HG03565 (cell line): Measurements from ENCODE around the gene IL1RAPL1.

ENCODE experiments used
- ATAC-seq: cut with Tn5 transposase; IDR thresholded peaks from one replicate; pipeline ENCODE4 v1.9.1; 2021; ENCODE audit warnings: mild to moderate bottlenecking, moderate library complexity; ENCODE audit not compliant: unreplicated experiment

IL1RAPL1 gene

GRCh38 chrX:29699239-29699638 lies 1112.0 kb downstream of the IL1RAPL1 start:
- no peak for ATAC-seq

GRCh38 chrX:29707088-29707487 lies 1119.8 kb downstream of the IL1RAPL1 start:
- ATAC-seq = no peak

GRCh38 chrX:29721152-29721551 lies 1133.9 kb downstream of the IL1RAPL1 start:
- ATAC-seq = no peak

- no peak for ATAC-seq
These were observed 1137.1 kb downstream of the IL1RAPL1 start for GRCh38 chrX:29724316-29724715.

- ATAC-seq = no peak
These were observed 1139.6 kb downstream of the IL1RAPL1 start for GRCh38 chrX:29726811-29727210.

GRCh38 chrX:29728639-29729038 lies 1141.4 kb downstream of the IL1RAPL1 start:
- no peak for ATAC-seq

GRCh38 chrX:29744966-29745365 lies 1157.7 kb downstream of the IL1RAPL1 start:
- ATAC-seq = no peak

- ATAC-seq = no peak
These were observed 1159.1 kb downstream of the IL1RAPL1 start for GRCh38 chrX:29746326-29746725.

GRCh38 chrX:29762006-29762405 lies 1174.8 kb downstream of the IL1RAPL1 start:
- no peak for ATAC-seq

GRCh38 chrX:29775890-29776289 lies 1188.6 kb downstream of the IL1RAPL1 start:
- no peak for ATAC-seq

- ATAC-seq = no peak
These were observed 1200.4 kb downstream of the IL1RAPL1 start for GRCh38 chrX:29787656-29788055.

GRCh38 chrX:29788991-29789699 lies 1201.9 kb downstream of the IL1RAPL1 start:
- no peak for ATAC-seq

- ATAC-seq = no peak
These were observed 1205.1 kb downstream of the IL1RAPL1 start for GRCh38 chrX:29792335-29792734.

- ATAC-seq = no peak
These were observed 1209.9 kb downstream of the IL1RAPL1 start for GRCh38 chrX:29797156-29797555.

- ATAC-seq = no peak
These were observed 1211.2 kb downstream of the IL1RAPL1 start for GRCh38 chrX:29798469-29798868.

- no peak for ATAC-seq
These were observed 1225.9 kb downstream of the IL1RAPL1 start for GRCh38 chrX:29813174-29813573.

- ATAC-seq = no peak
These were observed 1237.1 kb downstream of the IL1RAPL1 start for GRCh38 chrX:29824176-29824906.

GRCh38 chrX:29826742-29827141 lies 1239.5 kb downstream of the IL1RAPL1 start:
- no peak for ATAC-seq

- no peak for ATAC-seq
These were observed 1247.1 kb downstream of the IL1RAPL1 start for GRCh38 chrX:29834311-29834710.

GRCh38 chrX:29834764-29835163 lies 1247.5 kb downstream of the IL1RAPL1 start:
- ATAC-seq = no peak

GRCh38 chrX:29841750-29842149 lies 1254.5 kb downstream of the IL1RAPL1 start:
- no peak for ATAC-seq

GRCh38 chrX:29842552-29842951 lies 1255.3 kb downstream of the IL1RAPL1 start:
- ATAC-seq = no peak
